Liver (tissue), 3 donors: ENCODE data around the gene CBFA2T3.

ENCODE experiments used
- GABPA ChIP-seq, 2 donors: IDR thresholded peaks in 1 of 2; conservative IDR thresholded peaks in 1 of 2; 2 replicates each; pipeline ENCODE4 v1.6.1; 2016; ENCODE audit warnings: antibody characterized with exemption in 2 of 2, mild to moderate bottlenecking in 1 of 2, moderate library complexity in 1 of 2
- SP1 ChIP-seq: IDR thresholded peaks from 2 replicates; pipeline ENCODE4 v1.6.1; 2018; ENCODE audit warnings: antibody characterized with exemption, mild to moderate bottlenecking
- TAF1 ChIP-seq: conservative IDR thresholded peaks from 2 replicates; pipeline ENCODE4 v1.6.1; 2016; ENCODE audit warnings: antibody characterized with exemption, mild to moderate bottlenecking
- TF ChIP-seq, protein P1 (sequence below): fragments of 150-350 bp; IDR thresholded peaks from 2 replicates; pipeline ENCODE4 v1.5.1; 2017; ENCODE audit warnings: improper control_type of control experiment, low read depth, low read length; ENCODE audit not compliant: missing input control
- TF ChIP-seq, protein P2 (sequence below): IDR thresholded peaks from 2 replicates; pipeline ENCODE4 v1.6.1; 2016; ENCODE audit warnings: antibody characterized with exemption
- donor health status: healthy.
- donor health status: healthy.

DNA sequence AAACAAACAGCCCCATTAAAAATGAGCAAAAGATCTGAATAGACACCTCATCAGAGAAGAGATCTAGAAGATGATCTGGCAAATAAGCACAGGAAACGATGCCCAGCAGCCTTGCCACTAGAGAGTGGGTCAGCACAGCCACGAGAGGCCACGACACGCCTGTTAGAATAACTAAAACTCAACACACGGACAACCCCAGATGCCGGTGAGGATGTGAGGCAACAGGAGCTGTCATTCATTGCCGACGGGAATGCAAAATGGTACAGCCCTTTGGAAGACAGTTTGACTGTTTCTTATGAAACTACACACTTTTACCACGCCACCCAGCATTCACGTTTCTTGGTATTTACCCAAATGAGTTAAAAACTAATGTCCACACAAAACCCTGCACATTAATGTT lies 31.5 kb downstream of the CBFA2T3 start:
- TF ChIP-seq, protein P1, sequence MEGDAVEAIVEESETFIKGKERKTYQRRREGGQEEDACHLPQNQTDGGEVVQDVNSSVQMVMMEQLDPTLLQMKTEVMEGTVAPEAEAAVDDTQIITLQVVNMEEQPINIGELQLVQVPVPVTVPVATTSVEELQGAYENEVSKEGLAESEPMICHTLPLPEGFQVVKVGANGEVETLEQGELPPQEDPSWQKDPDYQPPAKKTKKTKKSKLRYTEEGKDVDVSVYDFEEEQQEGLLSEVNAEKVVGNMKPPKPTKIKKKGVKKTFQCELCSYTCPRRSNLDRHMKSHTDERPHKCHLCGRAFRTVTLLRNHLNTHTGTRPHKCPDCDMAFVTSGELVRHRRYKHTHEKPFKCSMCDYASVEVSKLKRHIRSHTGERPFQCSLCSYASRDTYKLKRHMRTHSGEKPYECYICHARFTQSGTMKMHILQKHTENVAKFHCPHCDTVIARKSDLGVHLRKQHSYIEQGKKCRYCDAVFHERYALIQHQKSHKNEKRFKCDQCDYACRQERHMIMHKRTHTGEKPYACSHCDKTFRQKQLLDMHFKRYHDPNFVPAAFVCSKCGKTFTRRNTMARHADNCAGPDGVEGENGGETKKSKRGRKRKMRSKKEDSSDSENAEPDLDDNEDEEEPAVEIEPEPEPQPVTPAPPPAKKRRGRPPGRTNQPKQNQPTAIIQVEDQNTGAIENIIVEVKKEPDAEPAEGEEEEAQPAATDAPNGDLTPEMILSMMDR: no peak
- TF ChIP-seq TAF1 (no peak), GABPA (IDR thresholded peaks at IDR 0.05 in 1 of 2, conservative IDR thresholded peaks at IDR 0.05 in 1 of 2) (no peak), SP1 (no peak)
- TF ChIP-seq, protein P2, sequence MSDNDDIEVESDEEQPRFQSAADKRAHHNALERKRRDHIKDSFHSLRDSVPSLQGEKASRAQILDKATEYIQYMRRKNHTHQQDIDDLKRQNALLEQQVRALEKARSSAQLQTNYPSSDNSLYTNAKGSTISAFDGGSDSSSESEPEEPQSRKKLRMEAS: no peak
